Activated T-cell treated with anti-CD3 and anti-CD28 coated beads for 48 hours (primary cell): ENCODE results near the gene GHR.
"Not testable (repeated sequence)": the region's sequence is repeated elsewhere in the genome, so short reads cannot be mapped to it uniquely, and the experiment has no call there.

Experiments
- DNase-seq: peaks from one replicate; pipeline ENCODE4 v3.0.0-alpha.2; 2020; ENCODE audit warnings: low read depth

The GHR gene

DNA sequence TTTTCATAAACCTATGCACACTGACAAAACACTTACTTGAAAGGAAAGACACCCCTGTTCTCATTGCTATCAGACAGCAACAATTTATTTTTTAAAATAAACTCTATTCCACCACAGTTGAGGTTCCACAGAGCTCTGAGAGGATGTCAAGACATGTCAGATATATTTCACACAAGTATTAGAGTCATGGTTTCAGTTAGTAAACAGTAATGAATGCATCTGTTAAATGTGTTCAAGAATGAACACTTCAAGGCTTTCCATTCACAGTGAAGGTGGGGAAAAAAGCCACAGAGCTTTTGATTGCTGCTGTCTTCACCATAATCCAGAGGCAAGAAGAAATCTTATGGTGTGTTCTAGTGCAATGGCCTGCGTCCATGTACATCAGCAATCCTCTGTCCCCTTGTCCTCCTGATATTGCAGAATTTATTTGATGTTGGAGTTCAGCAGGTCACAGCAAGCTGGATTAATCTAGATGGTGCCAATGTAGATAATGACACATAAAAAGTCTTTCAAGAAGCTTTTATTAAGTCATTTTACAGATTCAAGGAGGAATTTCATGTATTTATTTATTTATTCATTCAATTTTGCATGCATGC, 146.8 kb downstream of the GHR start:
- no peak for DNase-seq

GRCh38 chr5:42570966-42571960, 148.0 kb downstream of the GHR start:
- no peak for DNase-seq

GRCh38 chr5:42572313-42572712, 149.1 kb downstream of the GHR start:
- no peak for DNase-seq

DNA sequence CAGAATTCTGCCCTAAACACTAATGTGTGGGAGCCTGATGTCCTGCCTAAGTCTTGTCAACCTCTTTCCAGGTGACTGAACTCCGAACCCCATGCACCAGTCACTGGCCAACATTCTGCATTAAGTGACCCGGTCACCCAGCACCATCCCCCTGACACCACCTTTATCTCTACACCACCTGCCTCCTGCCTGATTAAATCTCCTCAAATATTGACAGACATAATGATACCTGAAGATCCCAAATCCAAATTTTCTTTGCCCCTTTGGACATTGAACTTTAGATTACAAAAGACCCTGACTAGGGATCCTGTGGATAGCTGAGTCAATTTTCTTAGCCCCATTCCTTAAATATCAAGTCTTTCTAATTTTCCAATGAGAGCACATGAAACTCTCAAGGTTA, 150.1 kb downstream of the GHR start:
- DNase-seq: no peak

DNA sequence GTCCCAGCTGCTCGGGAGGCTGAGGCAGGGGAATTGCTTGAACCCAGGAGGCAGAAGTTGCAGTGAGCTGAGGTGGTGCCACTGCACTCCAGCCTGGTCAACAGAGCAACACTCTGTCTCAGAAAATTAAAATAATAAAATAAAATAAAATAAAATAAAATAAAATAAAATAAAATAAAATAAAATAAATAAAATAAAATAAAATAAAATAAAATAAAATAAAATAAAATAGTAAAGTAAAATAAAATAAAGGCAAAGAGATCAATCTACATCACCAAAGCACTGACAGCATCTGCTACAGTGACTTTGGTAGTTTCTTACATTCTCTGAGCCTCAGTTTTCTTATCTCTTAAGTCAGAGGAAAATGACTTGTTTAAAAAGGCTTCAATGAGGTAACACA, 152.7 kb downstream of the GHR start:
- DNase-seq: not testable (repeated sequence)

DNA sequence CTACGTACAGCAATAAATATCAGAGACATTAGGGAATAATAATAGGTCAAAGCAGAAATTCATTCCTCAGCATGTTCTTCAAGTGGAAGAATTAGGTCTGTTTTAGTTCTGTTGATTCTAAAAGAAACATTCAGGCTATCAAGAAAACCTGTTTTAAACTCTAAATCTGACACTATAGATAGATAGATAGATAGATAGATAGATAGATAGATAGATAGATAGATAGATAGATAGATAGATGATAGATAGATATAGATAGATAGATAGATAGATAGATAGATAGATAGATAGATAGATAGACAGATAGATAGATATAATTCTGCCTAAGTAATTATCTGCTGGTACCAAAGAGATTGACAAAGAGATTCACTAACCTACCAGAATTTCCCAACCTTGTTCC, 155.7 kb downstream of the GHR start:
- not testable (repeated sequence) for DNase-seq

DNA sequence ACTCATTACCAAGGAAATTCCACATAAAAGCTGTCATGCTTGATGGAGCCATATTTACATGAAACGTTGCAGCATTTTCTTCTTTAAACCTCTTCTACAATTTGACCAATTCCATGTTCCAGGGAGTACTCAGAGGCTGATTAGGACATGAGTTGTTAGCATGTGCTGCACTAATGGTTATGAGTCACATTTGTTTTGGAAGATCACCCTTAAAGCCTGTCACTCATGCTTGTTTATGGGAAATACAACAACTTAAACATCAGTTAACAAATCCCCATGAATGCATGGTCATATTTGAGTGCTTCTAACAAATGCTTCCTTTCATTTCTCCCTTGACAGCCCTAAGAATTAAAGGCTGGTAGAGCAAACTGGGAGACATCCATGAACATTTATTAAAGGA, 156.1 kb downstream of the GHR start:
- DNase-seq: no peak

DNA sequence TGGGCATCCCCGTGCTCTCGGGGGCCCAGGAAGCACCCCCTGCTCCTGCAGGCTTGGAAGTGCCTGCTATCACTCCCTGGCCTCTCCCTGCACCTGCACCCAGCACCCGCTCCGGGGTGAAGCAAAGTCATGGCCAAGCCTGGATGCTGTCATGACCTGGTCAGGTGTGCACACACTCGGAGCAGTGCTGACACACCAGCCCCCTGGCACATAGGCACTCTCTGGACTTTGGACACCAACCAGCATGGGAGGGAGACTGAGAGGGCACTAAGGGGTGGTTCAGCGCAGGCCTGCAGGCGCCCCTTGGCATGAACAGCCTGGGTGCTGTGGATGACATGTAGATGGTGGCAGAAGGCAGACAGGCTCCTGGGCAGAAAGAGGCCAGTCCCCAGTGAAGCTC, 158.6 kb downstream of the GHR start:
- no peak for DNase-seq

- DNase-seq: no peak
These were observed 159.5 kb downstream of the GHR start for GRCh38 chr5:42582723-42583122.

DNA sequence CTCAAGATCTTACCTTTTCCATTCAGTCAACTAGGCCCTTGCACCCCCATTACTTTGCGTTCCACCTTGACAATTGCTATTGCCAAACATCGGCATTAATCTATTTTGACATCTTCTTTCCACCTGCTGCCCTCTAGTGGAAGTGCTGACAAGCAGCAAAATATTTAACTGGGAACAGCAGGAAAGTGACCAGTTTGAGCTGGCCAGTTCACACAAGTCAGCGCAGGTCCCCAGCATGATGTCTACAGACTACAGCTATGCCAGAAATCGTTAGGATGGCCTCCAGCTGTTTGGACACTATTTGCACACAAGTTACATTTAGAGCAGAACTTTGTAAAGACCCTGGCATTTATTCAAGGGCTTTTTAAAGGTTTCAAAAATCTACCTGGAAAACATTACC, 160.1 kb downstream of the GHR start:
- no peak for DNase-seq

DNA sequence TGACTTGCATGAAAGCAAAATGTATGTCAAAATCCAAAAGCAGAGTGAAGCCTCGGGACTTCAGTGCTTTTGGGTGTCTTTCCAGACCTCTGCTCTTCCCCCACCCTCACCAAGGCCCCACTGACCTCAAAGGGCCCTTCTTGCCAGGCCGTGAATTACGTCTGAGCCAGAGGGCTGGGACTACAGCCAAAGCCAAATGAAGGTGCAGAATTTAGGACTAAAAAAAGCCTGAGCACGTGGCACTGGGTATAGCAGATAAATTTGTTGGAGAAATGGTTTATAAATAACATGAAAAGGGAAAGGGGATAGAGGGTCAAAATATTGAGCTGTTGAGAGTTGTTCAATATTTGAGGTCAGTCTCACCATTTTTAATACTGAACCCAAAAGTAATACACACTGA, 163.4 kb downstream of the GHR start:
- no peak for DNase-seq

DNA sequence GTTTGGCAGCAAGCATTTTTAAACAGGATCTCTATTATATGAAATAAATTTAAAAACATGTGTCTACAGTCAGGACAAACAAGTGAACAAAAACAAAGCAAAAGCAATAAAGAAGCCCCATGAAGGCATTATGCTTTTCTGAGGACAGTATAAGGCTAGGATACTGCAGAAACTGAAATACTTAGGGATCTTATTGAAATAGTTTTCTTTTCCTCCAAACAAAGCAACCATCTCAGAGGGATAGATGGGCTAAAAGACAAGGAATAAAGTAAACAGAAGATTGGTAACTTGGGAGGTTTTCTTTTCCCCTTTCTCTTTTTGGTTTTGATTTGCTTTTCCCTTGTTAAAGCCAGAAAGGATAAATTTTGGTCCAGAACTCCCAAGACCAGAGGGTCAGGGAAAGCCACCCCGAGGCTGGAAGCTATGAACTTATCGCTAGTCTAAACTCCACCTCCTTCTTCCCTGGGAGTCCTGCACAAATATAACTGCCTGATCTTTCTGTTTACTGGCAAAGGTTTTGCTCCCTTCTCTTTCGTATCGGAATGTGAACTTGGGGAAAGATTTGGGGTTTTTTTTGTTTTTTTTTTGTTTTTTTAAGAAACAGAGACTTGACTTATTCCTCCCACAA, 164.0 kb downstream of the GHR start:
- no peak for DNase-seq

GRCh38 chr5:42590566-42590965, 167.3 kb downstream of the GHR start:
- no peak for DNase-seq

DNA sequence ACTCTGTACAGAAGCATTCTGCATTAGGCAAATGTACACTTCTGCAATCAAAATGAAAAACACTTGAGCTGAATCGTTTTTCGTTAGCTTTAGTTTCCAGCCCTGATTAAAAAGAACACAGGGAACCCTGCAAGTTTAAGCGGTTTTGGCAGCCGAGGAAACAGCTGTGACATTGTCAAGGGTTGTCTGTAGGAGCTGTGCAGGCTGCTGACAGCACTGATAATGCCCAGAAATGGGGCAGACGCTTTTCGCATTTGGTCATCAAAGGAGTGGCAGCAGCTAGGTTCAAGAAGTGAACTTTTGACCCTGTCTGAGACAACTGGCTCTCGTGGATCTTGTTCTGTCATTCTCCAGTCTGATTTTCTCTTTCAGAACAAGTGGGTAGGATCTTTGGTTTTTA, 167.8 kb downstream of the GHR start:
- no peak for DNase-seq

GRCh38 chr5:42592401-42593140, 169.3 kb downstream of the GHR start:
- DNase-seq: no peak

GRCh38 chr5:42593591-42593990, 170.4 kb downstream of the GHR start:
- no peak for DNase-seq

DNA sequence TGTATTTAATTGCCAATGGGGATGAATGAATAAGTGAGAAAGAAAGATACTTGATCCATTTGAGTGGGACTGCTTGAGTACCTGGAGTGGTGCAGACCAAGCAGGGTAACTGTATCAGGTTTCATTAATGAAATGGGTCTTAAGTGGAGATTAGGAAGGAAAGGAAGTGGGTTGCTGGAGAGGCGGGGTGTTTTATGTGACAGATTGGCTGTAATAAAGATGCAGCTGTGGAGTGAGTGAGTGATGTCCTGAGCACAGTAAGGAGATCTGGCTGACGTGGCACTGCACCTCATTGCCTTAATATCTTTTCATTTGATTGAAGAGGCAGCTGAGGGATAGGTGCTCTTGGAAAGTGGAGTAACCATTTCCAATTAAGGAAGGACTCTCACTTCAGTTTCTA, 172.4 kb downstream of the GHR start:
- DNase-seq: no peak

GRCh38 chr5:42596817-42597216, 173.6 kb downstream of the GHR start:
- no peak for DNase-seq

DNA sequence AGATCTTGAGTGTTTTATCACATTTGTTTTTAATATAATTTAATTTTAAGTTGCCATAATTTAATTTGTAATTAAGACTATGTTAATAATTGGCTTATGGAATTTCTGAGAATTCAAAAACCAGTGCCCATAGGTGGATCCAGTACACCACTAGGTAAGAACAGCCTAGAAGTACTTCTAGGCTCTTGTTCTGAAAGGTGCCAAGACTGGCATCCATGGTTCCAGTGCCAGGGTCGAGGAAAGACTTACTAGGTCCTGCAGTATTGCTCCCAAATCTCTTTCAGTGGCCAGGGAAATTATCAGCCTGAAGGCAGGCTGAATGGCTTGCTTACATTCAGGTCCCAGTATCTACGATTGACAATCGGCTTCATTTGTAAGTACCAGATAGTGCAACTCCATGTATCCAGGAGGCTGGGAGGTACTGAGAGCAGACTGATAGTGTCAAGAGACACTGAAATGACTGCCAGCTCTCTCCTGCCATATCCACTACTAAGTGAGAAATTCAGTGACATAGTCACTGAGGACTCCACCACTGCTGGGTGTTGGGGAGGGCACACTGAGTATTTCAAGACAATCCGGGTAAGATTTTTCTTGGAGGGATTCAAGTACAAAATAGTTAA, 174.2 kb downstream of the GHR start:
- no peak for DNase-seq

DNA sequence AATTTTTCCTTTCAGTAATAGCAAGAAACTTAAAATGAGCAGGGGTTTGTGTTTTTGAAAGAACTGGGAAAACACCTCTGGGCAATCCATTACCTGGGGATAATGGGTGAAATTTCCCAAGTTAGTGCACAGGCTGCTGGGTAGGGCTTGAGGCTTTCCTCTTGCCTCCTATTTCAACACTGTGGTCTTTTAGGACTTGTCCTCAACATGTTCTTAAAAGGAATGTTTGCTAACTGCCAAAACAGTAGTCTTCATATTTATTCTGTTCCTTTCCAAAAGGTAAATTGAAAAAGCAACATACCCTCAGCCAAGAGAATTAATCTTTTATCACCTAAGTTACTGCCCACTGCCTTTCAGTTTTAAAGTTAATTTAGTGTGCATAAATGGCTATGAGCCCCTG, 175.1 kb downstream of the GHR start:
- no peak for DNase-seq

DNA sequence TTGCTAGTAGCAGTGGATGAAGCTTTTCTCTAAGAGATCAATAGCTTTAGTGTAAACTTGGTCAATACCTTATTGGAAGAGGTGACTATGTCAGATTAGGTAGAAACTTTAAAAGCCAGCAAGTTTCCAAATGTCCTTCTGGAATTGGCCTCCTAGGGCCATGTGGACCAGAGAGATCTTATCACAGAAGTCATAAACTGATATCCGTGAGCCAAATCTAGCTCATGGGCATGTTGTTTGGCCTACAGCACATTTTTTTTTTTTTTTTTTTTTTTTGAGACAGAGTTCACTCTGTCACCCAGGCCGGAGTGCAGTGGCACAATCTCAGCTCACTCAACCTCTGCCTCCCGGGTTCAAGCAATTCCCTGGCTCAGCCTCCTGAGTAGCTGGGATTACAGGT, 175.9 kb downstream of the GHR start:
- no peak for DNase-seq

DNA sequence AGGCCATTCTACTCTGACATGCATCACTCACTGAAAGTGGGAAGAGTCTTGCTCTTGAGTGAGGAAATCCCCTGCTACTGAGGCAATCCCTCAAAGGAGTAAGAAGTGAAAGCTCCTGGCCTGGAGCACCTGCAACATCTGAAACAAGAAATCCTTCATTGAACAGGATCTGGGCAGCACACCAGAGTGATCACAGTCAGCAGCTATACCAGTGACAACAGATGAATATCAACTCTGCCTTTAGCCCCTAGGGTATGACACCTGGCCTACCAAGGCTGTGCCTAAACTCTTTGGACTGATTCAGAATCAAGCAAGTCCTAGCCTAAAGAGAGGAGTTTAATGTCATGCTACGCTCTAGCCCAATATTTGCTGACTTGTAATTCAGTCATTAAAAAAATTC, 177.2 kb downstream of the GHR start:
- no peak for DNase-seq
